Measurements from ENCODE around the gene IGF2R.

- TF ChIP-seq CTCF (IDR thresholded peaks at IDR 0.05) (no peak), POLR2A (IDR thresholded peaks at IDR 0.05) (no peak)
Observed at GRCh38 chr6:160004419-160005175, 35.7 kb downstream of the IGF2R start.

Data from esophagus squamous epithelium (tissue), 4 donors.